Measurements from ENCODE around the gene SUMO3. TPM values are rescaled to one million over a fixed set of nuclear protein-coding genes. Genes with fewer than 3 reads are reported as not detected.

The SUMO3 gene
- 100 to 1,000 TPM in 1 of 2 experiments, 10 to 100 TPM in 1; 98.8 to 102 TPM for total RNA-seq

GRCh38 chr21:44817914-44818639 is at the start of gene SUMO3:
TSS of gene SUMO3 (minus strand) at chr21:44818062. CDS start at chr21:44817968, 94 bp downstream.
- Mint-ChIP-seq H3K9me3 (ENCODE audit: insufficient read depth) (peaks cover 14% of the 10 kb centered on the region), H3K36me3 (ENCODE audit: low read depth) (peaks cover 3% of the 10 kb centered on the region), H3K27me3 (ENCODE audit: low read depth) (peaks cover 5% of the 10 kb centered on the region), H3K4me1 (ENCODE audit: low read depth) (peaks cover 20% of the 10 kb centered on the region), H3K27ac (peak within 1 kb of the TSS; percentile 64), H3K4me3 (peak within 1 kb of the TSS; percentile 74)
- ATAC-seq (peak; percentile 78), DNase-seq (peak; percentile 86)
- ChIA-PET CTCF (interaction anchor here (0.7 to 1.0 kb wide), 3 partner anchors 16 to 307 kb away, joined by 3 to 5 read pairs (median 4); partner anchors contain the start of gene UBE2G2), POLR2A (interaction anchor here (1.0 kb wide), 1 partner anchor 110 kb away, joined by 3 read pairs; no protein-coding TSS in a partner anchor)

- no peaks in the 10 kb centered on the region for H3K9me3 Mint-ChIP-seq (ENCODE audit: insufficient read depth)
- H3K4me1 Mint-ChIP-seq (ENCODE audit: low read depth), result peaks cover 77% of the 10 kb centered on the region
- H3K27ac Mint-ChIP-seq, result peak overlapping the region; percentile 86
- peaks cover 43% of the 10 kb centered on the region for H3K36me3 Mint-ChIP-seq (ENCODE audit: low read depth)
- no peaks in the 10 kb centered on the region for H3K27me3 Mint-ChIP-seq (ENCODE audit: low read depth)
- ChIA-PET POLR2A (no interaction called here), CTCF (interaction anchor here (1.0 kb wide), 1 partner anchor 66 kb away, joined by 4 read pairs; the partner anchor contains the start of gene UBE2G2)
- ATAC-seq (no peak), DNase-seq (no peak)
- H3K4me3 Mint-ChIP-seq, result no peak overlapping the region
These were observed 49.6 kb upstream of the SUMO3 start for GRCh38 chr21:44867464-44867863.

- no peaks in the 10 kb centered on the region for H3K27me3 Mint-ChIP-seq (ENCODE audit: low read depth)
- H3K27ac Mint-ChIP-seq, result peak overlapping the region; percentile 79
- ChIA-PET POLR2A (no interaction called here), CTCF (no interaction called here)
- H3K4me3 Mint-ChIP-seq, result no peak overlapping the region
- H3K9me3 Mint-ChIP-seq (ENCODE audit: insufficient read depth), result no peaks in the 10 kb centered on the region
- H3K4me1 Mint-ChIP-seq (ENCODE audit: low read depth), result peaks cover 70% of the 10 kb centered on the region
- ATAC-seq, result no peak
- DNase-seq, result no peak
- H3K36me3 Mint-ChIP-seq (ENCODE audit: low read depth), result peaks cover 41% of the 10 kb centered on the region
These were observed 48.9 kb upstream of the SUMO3 start for GRCh38 chr21:44866780-44867179.

GRCh38 chr21:44865561-44866280 is 47.9 kb upstream of the SUMO3 start:
- Mint-ChIP-seq H3K36me3 (ENCODE audit: low read depth) (peaks cover 45% of the 10 kb centered on the region), H3K27me3 (ENCODE audit: low read depth) (no peaks in the 10 kb centered on the region), H3K27ac (peak overlapping the region; percentile 79), H3K9me3 (ENCODE audit: insufficient read depth) (no peaks in the 10 kb centered on the region), H3K4me3 (peak overlapping the region; percentile 15), H3K4me1 (ENCODE audit: low read depth) (peaks cover 60% of the 10 kb centered on the region)
- peak; percentile 24 for ATAC-seq
- ChIA-PET POLR2A (interaction anchor here (0.6 kb wide), 1 partner anchor 57 kb away, joined by 3 read pairs; no protein-coding TSS in a partner anchor), CTCF (no interaction called here)
- DNase-seq, result no peak

GRCh38 chr21:44862869-44863685 is 45.2 kb upstream of the SUMO3 start:
- ChIA-PET POLR2A (no interaction called here), CTCF (no interaction called here)
- ATAC-seq (no peak), DNase-seq (no peak)
- Mint-ChIP-seq H3K36me3 (ENCODE audit: low read depth) (peaks cover 51% of the 10 kb centered on the region), H3K4me1 (ENCODE audit: low read depth) (peaks cover 36% of the 10 kb centered on the region), H3K27me3 (ENCODE audit: low read depth) (no peaks in the 10 kb centered on the region), H3K27ac (no peak overlapping the region), H3K9me3 (ENCODE audit: insufficient read depth) (no peaks in the 10 kb centered on the region), H3K4me3 (no peak overlapping the region)

- Mint-ChIP-seq H3K27ac (peak overlapping the region; percentile 1), H3K4me3 (no peak overlapping the region), H3K9me3 (ENCODE audit: insufficient read depth) (no peaks in the 10 kb centered on the region), H3K36me3 (ENCODE audit: low read depth) (peaks cover 53% of the 10 kb centered on the region), H3K4me1 (ENCODE audit: low read depth) (peaks cover 15% of the 10 kb centered on the region), H3K27me3 (ENCODE audit: low read depth) (no peaks in the 10 kb centered on the region)
- no peak for DNase-seq
- CTCF ChIA-PET, result no interaction called here
- POLR2A ChIA-PET, result no interaction called here
- ATAC-seq, result no peak
These were observed 40.9 kb upstream of the SUMO3 start for GRCh38 chr21:44858791-44859190.

- POLR2A ChIA-PET, result interaction anchor here (1.4 kb wide), 1 partner anchor 15 kb away, joined by 5 read pairs; the partner anchor contains the start of gene PTTG1IP
- H3K4me3 Mint-ChIP-seq, result no peak overlapping the region
- ATAC-seq (no peak), DNase-seq (no peak)
- peaks cover 54% of the 10 kb centered on the region for H3K36me3 Mint-ChIP-seq (ENCODE audit: low read depth)
- no peaks in the 10 kb centered on the region for H3K27me3 Mint-ChIP-seq (ENCODE audit: low read depth)
- CTCF ChIA-PET, result interaction anchor here (0.8 to 1.0 kb wide), 2 partner anchors 12 to 23 kb away, joined by 3 read pairs; no protein-coding TSS in a partner anchor
- no peak overlapping the region for H3K27ac Mint-ChIP-seq
- no peaks in the 10 kb centered on the region for H3K9me3 Mint-ChIP-seq (ENCODE audit: insufficient read depth)
- H3K4me1 Mint-ChIP-seq (ENCODE audit: low read depth), result peaks cover 18% of the 10 kb centered on the region
These were observed 40.4 kb upstream of the SUMO3 start for GRCh38 chr21:44858291-44858690.

- Mint-ChIP-seq H3K27ac (no peak overlapping the region), H3K9me3 (ENCODE audit: insufficient read depth) (no peaks in the 10 kb centered on the region), H3K36me3 (ENCODE audit: low read depth) (peaks cover 62% of the 10 kb centered on the region), H3K27me3 (ENCODE audit: low read depth) (no peaks in the 10 kb centered on the region), H3K4me3 (no peak overlapping the region), H3K4me1 (ENCODE audit: low read depth) (peaks cover 18% of the 10 kb centered on the region)
- DNase-seq (no peak), ATAC-seq (no peak)
- POLR2A ChIA-PET, result interaction anchor here (1.4 kb wide), 1 partner anchor 16 kb away, joined by 5 read pairs; the partner anchor contains the start of gene PTTG1IP
- CTCF ChIA-PET, result interaction anchor here (1.0 kb wide), 1 partner anchor 11 kb away, joined by 3 read pairs; no protein-coding TSS in a partner anchor
These were observed 39.4 kb upstream of the SUMO3 start for GRCh38 chr21:44857127-44857892.

GRCh38 chr21:44856131-44856530 is 38.3 kb upstream of the SUMO3 start:
- Mint-ChIP-seq H3K27me3 (ENCODE audit: low read depth) (no peaks in the 10 kb centered on the region), H3K36me3 (ENCODE audit: low read depth) (peaks cover 64% of the 10 kb centered on the region), H3K4me3 (no peak overlapping the region), H3K9me3 (ENCODE audit: insufficient read depth) (no peaks in the 10 kb centered on the region), H3K4me1 (ENCODE audit: low read depth) (peaks cover 26% of the 10 kb centered on the region), H3K27ac (no peak overlapping the region)
- CTCF ChIA-PET, result no interaction called here
- POLR2A ChIA-PET, result no interaction called here
- ATAC-seq (no peak), DNase-seq (no peak)

GRCh38 chr21:44855572-44855971 is 37.7 kb upstream of the SUMO3 start:
- POLR2A ChIA-PET, result no interaction called here
- DNase-seq (no peak), ATAC-seq (no peak)
- H3K4me3 Mint-ChIP-seq, result no peak overlapping the region
- CTCF ChIA-PET, result interaction anchor here (1.6 kb wide), 1 partner anchor 9 kb away, joined by 5 read pairs; no protein-coding TSS in a partner anchor
- H3K36me3 Mint-ChIP-seq (ENCODE audit: low read depth), result peaks cover 66% of the 10 kb centered on the region
- no peaks in the 10 kb centered on the region for H3K9me3 Mint-ChIP-seq (ENCODE audit: insufficient read depth)
- no peak overlapping the region for H3K27ac Mint-ChIP-seq
- H3K27me3 Mint-ChIP-seq (ENCODE audit: low read depth), result no peaks in the 10 kb centered on the region
- peaks cover 28% of the 10 kb centered on the region for H3K4me1 Mint-ChIP-seq (ENCODE audit: low read depth)

All from activated CD8-positive, alpha-beta T cell treated with anti-CD3 and anti-CD28 coated beads, Interleukin-2, amount 10 ng/mL, durations not matched to agents 7 days and 5 days (primary cell).